Stomach (tissue), 9 donors: ENCODE data around the gene CFAP221. TPM values are rescaled to one million over a fixed set of nuclear protein-coding genes. Genes with fewer than 3 reads are reported as not detected.

Source experiments
- DNase-seq, 2 donors: peaks; one replicate each; pipeline versions ENCODE4 v3.0.0 to v3.0.0-alpha.2; 2013 to 2019
- H3K27ac ChIP-seq, 5 donors: fragments of 200-600 bp in 4 of 5; sonication (generic) in 4 of 5; one replicate each; pipeline ENCODE4 v1.5.1; 2013 to 2019; ENCODE audit warnings: mild to moderate bottlenecking in 1 of 5, moderate library complexity in 1 of 5
- H3K27me3 ChIP-seq, 3 donors: fragments of 200-600 bp; sonication (generic); one replicate each; pipeline ENCODE4 v1.5.1; 2017 to 2019; ENCODE audit warnings: mixed run types in 1 of 3
- H3K36me3 ChIP-seq, 4 donors: fragments of 200-600 bp; sonication (generic); 1 replicate in 3 of 4; 2 replicates in 1 of 4; pipeline ENCODE4 v1.5.1; 2016 to 2019
- H3K4me1 ChIP-seq, 4 donors: fragments of 200-600 bp; sonication (generic); one replicate each; pipeline ENCODE4 v1.5.1; 2016 to 2019
- H3K4me3 ChIP-seq, 4 donors: fragments of 200-600 bp; sonication (generic) in 3 of 4; one replicate each; pipeline ENCODE4 v1.5.1; 2016 to 2019; ENCODE audit warnings: mild to moderate bottlenecking in 1 of 4
- H3K9me3 ChIP-seq, 4 donors: fragments of 200-600 bp; sonication (generic); one replicate each; pipeline ENCODE4 v1.5.1; 2016 to 2019
- CTCF ChIP-seq, 7 experiments: fragments of 450-650 bp in 4 of 7; fragments of 200-600 bp in 3 of 7; sonication (generic) in 3 of 7; IDR thresholded peaks; one replicate each; pipeline ENCODE4 v1.5.1; 2016 to 2019; ENCODE audit warnings: antibody characterized with exemption in 7 of 7, control low read depth in 2 of 7, mild to moderate bottlenecking in 1 of 7
- EP300 ChIP-seq: sonication (generic); formaldehyde crosslinking; IDR thresholded peaks from one replicate; pipeline ENCODE4 v1.6.1; 2017; ENCODE audit warnings: antibody characterized with exemption
- POLR2A ChIP-seq, 4 donors: fragments of 450-650 bp; IDR thresholded peaks; one replicate each; pipeline ENCODE4 v1.6.1; 2016; ENCODE audit warnings: antibody characterized with exemption in 4 of 4, control low read depth in 2 of 4, mild to moderate bottlenecking in 1 of 4, moderate library complexity in 1 of 4
- POLR2AphosphoS5 ChIP-seq, 3 donors: sonication (generic); formaldehyde crosslinking; IDR thresholded peaks; one replicate each; pipeline ENCODE4 v1.6.1; 2016; ENCODE audit warnings: antibody characterized with exemption in 3 of 3
- WGBS, 5 donors: extraction: QIAGEN DNeasy Blood & Tissue Kit in 3 of 5; methylation state at CpG; one replicate each; pipeline versions ENCODE4 v1.1.5 to v1.1.7; 2013 to 2018; 5-methylcytosine and 5-hydroxymethylcytosine counted together
- intact Hi-C: fragments of 100-400 bp; cut with DNase I; formaldehyde crosslinking; loops from one replicate; pipeline ENCODE4 v1.15.1; 2023; ENCODE audit warnings: low total_unique reads
- polyA plus RNA-seq, 3 donors: library from polyadenylated mRNA; stranded (reverse); fragments of 200-250 nt; gene quantifications; one replicate each; pipeline ENCODE4 v1.2.3, GENCODE V29; 2013
- total RNA-seq, 5 donors: library from RNA; depleted of rRNA; stranded (reverse); fragments of >200 nt; gene quantifications; one replicate each; pipeline versions ENCODE4 v1.1.0 to v1.2.3, GENCODE V29; 2014 to 2016
- donor health status: healthy with polysubstance abuse.
- donor health status: Bipolar disorder and iron deficiency.
- donor health status: healthy.

Gene CFAP221
- total and polyA plus RNA-seq, 8 donors: 0.31 to 15.1 (median 1.1) TPM; not detected in 2

GRCh38 chr2:119517433-119517832, 26.8 kb upstream of the CFAP221 start:
- Histone ChIP-seq H3K27me3 (peaks cover 0 to 8% (median 0%) of the 10 kb centered on the region in 3 donors), H3K27ac (no peak overlapping the region), H3K4me1 (peaks cover 0 to 18% (median 10%) of the 10 kb centered on the region in 4 donors), H3K36me3 (no peaks in the 10 kb centered on the region), H3K9me3 (no peaks in the 10 kb centered on the region), H3K4me3 (no peak overlapping the region)
- 22 to 35% (median 25%) methylated on average over 7 of the region's 7 CpGs for WGBS, 5 donors
- intact Hi-C loops: no loop called here
- peak; percentile 74 to 84 for DNase-seq
- TF ChIP-seq EP300 (no peak), CTCF (IDR thresholded peaks at IDR 0.05) (peak in 5 of 7 experiments; percentile 48 to 87 (median 69)), POLR2AphosphoS5 (IDR thresholded peaks at IDR 0.05) (no peak)

DNA sequence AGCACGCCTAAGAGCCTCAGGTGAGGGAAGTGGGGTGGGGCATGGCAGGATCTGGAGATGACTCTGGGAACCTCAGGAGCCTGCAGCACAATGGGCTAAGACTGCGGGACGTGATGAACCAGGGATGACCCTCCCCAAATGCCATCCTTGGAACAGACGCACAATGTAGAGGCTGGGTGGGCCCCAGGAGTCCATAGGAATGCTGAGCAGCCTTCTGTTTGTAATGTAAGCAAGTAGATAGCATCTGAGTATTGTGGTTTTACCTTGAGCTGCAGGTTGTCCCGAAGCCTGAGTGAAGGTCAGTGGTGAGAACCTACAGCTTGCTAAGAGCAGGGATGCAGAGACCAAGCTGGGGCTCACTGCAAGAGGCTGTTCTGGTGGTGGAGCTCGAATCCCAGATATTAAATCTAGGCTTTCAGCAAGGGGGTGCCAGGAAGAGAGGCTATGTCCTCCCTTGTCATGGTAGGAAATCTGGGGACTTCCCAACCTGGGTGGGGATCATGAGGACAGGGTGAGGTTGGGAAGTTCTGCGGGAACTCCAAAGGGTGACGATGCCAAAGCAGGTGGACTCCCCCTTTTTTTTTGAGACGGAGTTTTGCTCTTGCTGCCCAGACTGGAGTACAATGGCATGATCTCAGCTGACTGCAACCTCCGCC, 25.7 kb upstream of the CFAP221 start:
- no peaks in the 10 kb centered on the region for H3K36me3 ChIP-seq
- no peaks in the 10 kb centered on the region for H3K9me3 ChIP-seq
- intact Hi-C loops: no loop called here
- WGBS, 5 donors: 81 to 87% (median 86%) methylated on average over 10 of the region's 10 CpGs
- peaks cover 0 to 18% (median 9%) of the 10 kb centered on the region in 3 donors for H3K27me3 ChIP-seq
- no peak overlapping the region for H3K27ac ChIP-seq
- no peak overlapping the region for H3K4me3 ChIP-seq
- DNase-seq: no peak
- peaks cover 4 to 29% (median 16%) of the 10 kb centered on the region in 4 donors for H3K4me1 ChIP-seq
- TF ChIP-seq POLR2A (IDR thresholded peaks at IDR 0.05): no peak
- no peak for TF ChIP-seq CTCF (IDR thresholded peaks at IDR 0.05)
- no peak for TF ChIP-seq POLR2AphosphoS5 (IDR thresholded peaks at IDR 0.05)
- no peak for TF ChIP-seq EP300

DNA sequence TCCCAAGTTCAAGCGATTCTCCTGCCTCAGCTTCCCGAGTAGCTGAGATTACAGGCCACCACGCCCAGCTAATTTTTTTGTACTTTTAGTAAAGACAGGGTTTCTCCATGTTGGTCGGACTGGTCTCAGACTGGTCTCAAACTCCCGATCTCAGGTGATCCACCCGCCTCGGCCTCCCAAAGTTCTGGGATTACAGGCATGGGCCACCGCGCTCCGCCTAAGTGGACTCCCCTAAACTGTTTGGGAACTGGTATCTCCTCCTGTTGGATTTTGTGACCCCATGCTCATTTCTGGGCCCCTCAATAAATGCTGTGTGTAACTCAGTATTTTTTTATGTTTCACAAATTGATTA, 25.2 kb upstream of the CFAP221 start:
- TF ChIP-seq POLR2A (IDR thresholded peaks at IDR 0.05) (no peak), EP300 (no peak), CTCF (IDR thresholded peaks at IDR 0.05) (no peak), POLR2AphosphoS5 (IDR thresholded peaks at IDR 0.05) (no peak)
- no peaks in the 10 kb centered on the region for H3K36me3 ChIP-seq
- DNase-seq: no peak
- H3K27me3 ChIP-seq: peaks cover 0 to 23% (median 14%) of the 10 kb centered on the region in 3 donors
- intact Hi-C loops: no loop called here
- no peak overlapping the region for H3K27ac ChIP-seq
- H3K9me3 ChIP-seq: no peaks in the 10 kb centered on the region
- 88 to 97% (median 94%) methylated on average over 10 of the region's 10 CpGs for WGBS, 5 donors
- no peak overlapping the region for H3K4me3 ChIP-seq
- H3K4me1 ChIP-seq: peaks cover 4 to 34% (median 20%) of the 10 kb centered on the region in 4 donors

DNA sequence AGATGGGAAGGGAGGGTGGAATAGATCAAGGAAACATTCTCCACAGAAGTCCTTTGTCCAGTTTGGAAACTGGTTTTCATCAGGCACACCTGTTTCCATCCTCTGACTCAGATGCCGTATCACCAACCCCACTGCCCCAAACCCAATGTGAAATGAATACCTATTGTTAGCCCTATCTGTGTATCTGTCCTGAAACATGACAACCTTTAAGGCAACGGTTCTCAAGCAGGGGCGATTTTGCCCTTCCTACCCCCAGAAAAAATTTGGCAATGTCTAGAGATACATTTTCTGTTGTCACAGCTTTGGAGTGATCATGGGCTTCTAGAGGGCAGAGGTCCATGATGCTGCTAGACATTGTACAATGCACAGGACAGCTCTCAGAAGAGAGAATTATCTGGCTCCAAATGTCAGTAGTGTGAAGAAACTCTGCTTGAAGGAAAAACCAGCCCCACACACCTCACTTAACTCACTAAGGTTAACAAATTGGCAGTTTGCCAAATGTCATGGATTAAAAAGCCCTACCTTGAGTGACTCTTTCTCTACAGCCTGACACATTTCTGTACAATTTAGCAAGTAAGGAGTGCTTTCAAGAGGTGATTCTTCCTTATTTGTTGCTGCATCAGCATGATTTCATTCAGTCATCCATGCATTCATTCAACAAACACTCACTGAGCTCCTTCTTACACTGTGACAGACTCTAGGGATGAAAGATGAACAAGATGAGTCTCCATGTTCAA, 23.4 kb upstream of the CFAP221 start:
- TF ChIP-seq EP300 (no peak), POLR2A (IDR thresholded peaks at IDR 0.05) (no peak), CTCF (IDR thresholded peaks at IDR 0.05) (no peak), POLR2AphosphoS5 (IDR thresholded peaks at IDR 0.05) (no peak)
- no peak overlapping the region for H3K4me3 ChIP-seq

More for the DNA sequence above, 23.4 kb upstream of the CFAP221 start:
- Histone ChIP-seq H3K9me3 (no peaks in the 10 kb centered on the region), H3K36me3 (no peaks in the 10 kb centered on the region), H3K27ac (no peak overlapping the region), H3K27me3 (peaks cover 0 to 36% (median 21%) of the 10 kb centered on the region in 3 donors), H3K4me1 (peaks cover 4 to 40% (median 25%) of the 10 kb centered on the region in 4 donors)
- intact Hi-C loops: no loop called here
- DNase-seq: peak in 1 of 2 donors; percentile 53
- 60 to 79% (median 73%) methylated on average over 3 of the region's 3 CpGs for WGBS, 5 donors
